ENCODE results near the gene ZZZ3. TPM values are rescaled to one million over a fixed set of nuclear protein-coding genes. Genes with fewer than 3 reads are reported as not detected.

ZZZ3 gene
- total RNA-seq, 1 experiment from 2014 or later, result 48.4 TPM

DNA sequence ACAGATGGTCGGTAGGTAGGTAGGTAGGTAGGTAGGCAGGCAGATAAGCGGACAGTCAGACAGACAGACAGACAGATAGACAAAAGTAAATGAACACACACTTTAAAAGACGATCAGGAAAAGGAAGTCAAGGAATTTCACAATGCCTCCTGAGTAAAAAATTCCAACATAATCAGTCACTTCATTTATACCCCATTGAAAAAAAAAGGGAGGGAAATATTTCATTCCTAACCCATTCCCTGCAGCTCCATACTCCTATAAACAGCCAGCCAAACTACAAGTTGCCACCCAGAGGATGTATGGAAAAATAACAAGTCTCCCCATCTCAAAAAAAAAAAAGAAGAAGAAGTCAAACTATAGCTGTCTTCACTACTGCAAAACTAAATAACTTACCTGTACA, 43.4 kb downstream of the ZZZ3 start:
- H3K27me3 ChIP-seq (ENCODE audit: insufficient read depth, low read depth), result no peaks in the 10 kb centered on the region
- peak in 1 of 2 experiments; percentile 47 for DNase-seq
- no peak overlapping the region for H3K4me2 ChIP-seq
- H3K79me2 ChIP-seq (ENCODE audit: low read depth), result peaks cover 70% of the 10 kb centered on the region
- H3K4me3 ChIP-seq, result no peak overlapping the region
- no peaks in the 10 kb centered on the region for H3K9me3 ChIP-seq (ENCODE audit: insufficient read depth, low read depth)
- intact Hi-C loops (cut with micrococcal nuclease; ENCODE audit: unreplicated experiment), result no loop called here
- peaks cover 54% of the 10 kb centered on the region for H4K20me1 ChIP-seq (ENCODE audit: insufficient read depth)
- H3K36me3 ChIP-seq (ENCODE audit: low read depth), result peaks cover 23% of the 10 kb centered on the region
- POLR2A ChIA-PET (ENCODE audit: unreplicated experiment), result no interaction called here
- TF ChIP-seq EZH2 (IDR thresholded peaks at IDR 0.05; ENCODE audit: low read depth), result no peak
- no peak for TF ChIP-seq CTCF (conservative IDR thresholded peaks at IDR 0.05)
- H2AFZ ChIP-seq, result no peak overlapping the region
- H3K27ac ChIP-seq, result 0 out of 2 replicates have a peak overlapping the region, but pooled peaks have one; percentile 17
- CTCF ChIA-PET, result no interaction called here
- no peaks in the 10 kb centered on the region; the same call in 1 of the 2 replicates for H3K4me1 ChIP-seq (replicated peaks; ENCODE audit: insufficient read depth)
- H3K9me2 ChIP-seq (ENCODE audit: insufficient read depth), result no peaks in the 10 kb centered on the region
- no TSS peak for BruUV-seq (replicated peaks)
- H3F3A ChIP-seq (ENCODE audit: insufficient read depth, low read depth), result peaks cover 15% of the 10 kb centered on the region

- Histone ChIP-seq H3K79me2 (ENCODE audit: low read depth) (peaks cover 52% of the 10 kb centered on the region), H2AFZ (no peak overlapping the region), H4K20me1 (ENCODE audit: insufficient read depth) (peaks cover 41% of the 10 kb centered on the region), H3K4me2 (no peak overlapping the region), H3K27ac (no peak overlapping the region), H3K9me3 (ENCODE audit: insufficient read depth, low read depth) (no peaks in the 10 kb centered on the region), H3K9me2 (ENCODE audit: insufficient read depth) (no peaks in the 10 kb centered on the region), H3K27me3 (ENCODE audit: insufficient read depth, low read depth) (no peaks in the 10 kb centered on the region), H3F3A (ENCODE audit: insufficient read depth, low read depth) (peaks cover 7% of the 10 kb centered on the region; the same call in 1 of the 2 replicates), H3K36me3 (ENCODE audit: low read depth) (peaks cover 37% of the 10 kb centered on the region), H3K4me1 (replicated peaks; ENCODE audit: insufficient read depth) (no peaks in the 10 kb centered on the region; the same call in 1 of the 2 replicates), H3K4me3 (no peak overlapping the region)
- POLR2A ChIA-PET (ENCODE audit: unreplicated experiment), result no interaction called here
- intact Hi-C loops (cut with micrococcal nuclease; ENCODE audit: unreplicated experiment), result no loop called here
- CTCF ChIA-PET, result no interaction called here
- TF ChIP-seq CTCF (conservative IDR thresholded peaks at IDR 0.05), result no peak
- no peak for TF ChIP-seq EZH2 (IDR thresholded peaks at IDR 0.05; ENCODE audit: low read depth)
- DNase-seq, result no peak
- BruUV-seq (replicated peaks), result no TSS peak
Observed at GRCh38 chr1:77636864-77637263, 45.6 kb downstream of the ZZZ3 start.

Other genes starting within 250 kb of the ZZZ3 start
- gene USP33, start 77.2 kb upstream of the ZZZ3 start, total RNA-seq (2021), result 54.9 and 59.1 TPM in 2 replicates
- 11.5 TPM in 2 replicates for gene MIGA1, start 97.0 kb upstream of the ZZZ3 start, total RNA-seq (2021)
- gene NEXN, start 206.0 kb upstream of the ZZZ3 start, total RNA-seq (2021), result 0.92 and 1.2 TPM in 2 replicates